Measurements from ENCODE around the gene RPL10L. TPM values are rescaled to one million over a fixed set of nuclear protein-coding genes. Genes with fewer than 3 reads are reported as not detected.

Gene RPL10L
- polyA plus RNA-seq, 1 donor (not counting 4 experiments of a cell fraction or from before 2014, with no cell fraction given) = not detected

DNA sequence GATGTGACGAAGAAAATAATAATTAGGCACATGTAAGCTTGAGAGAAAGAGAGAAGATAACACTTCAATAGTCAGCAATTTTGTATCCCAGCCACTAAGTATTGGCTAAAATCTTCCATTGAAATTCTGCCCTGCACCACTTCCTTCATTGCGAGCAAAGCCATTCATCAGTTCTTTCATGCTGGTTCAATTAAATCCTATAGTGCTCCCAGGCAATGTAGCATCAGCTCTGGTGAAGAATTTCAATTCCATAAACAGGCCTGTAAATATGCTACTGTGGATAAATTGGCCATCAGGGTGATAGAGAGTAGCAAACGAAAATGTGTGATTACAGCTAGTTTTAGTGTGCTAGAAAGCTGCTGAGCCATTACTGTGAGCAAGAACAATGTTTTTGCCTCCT is 24.7 kb downstream of the RPL10L start:
- H3K27ac ChIP-seq (ENCODE audit: control insufficient read depth, insufficient read depth, low read length) = no peak overlapping the region

More for the DNA sequence above, 24.7 kb downstream of the RPL10L start:
- Histone ChIP-seq H3K9ac (ENCODE audit: control insufficient read depth, extremely low read depth, insufficient read depth, low read length) (no peak overlapping the region), H2AFZ (ENCODE audit: control insufficient read depth, low read length) (no peak overlapping the region), H4K20me1 (ENCODE audit: control insufficient read depth, extremely low read depth, insufficient read depth, low read length) (no peaks in the 10 kb centered on the region), H3K79me2 (ENCODE audit: control insufficient read depth, insufficient read depth, low read length) (no peaks in the 10 kb centered on the region), H3K9me3 (ENCODE audit: control insufficient read depth, low read depth, low read length) (no peaks in the 10 kb centered on the region), H3K4me3 (ENCODE audit: control insufficient read depth in 2 of 3, extremely low read depth in 1 of 3, insufficient read depth in 2 of 3, low read depth in 1 of 3, low read length in 3 of 3) (no peak overlapping the region), H3K9me1 (ENCODE audit: control insufficient read depth, extremely low read depth, insufficient read depth, low read length) (no peaks in the 10 kb centered on the region), H3K4me1 (ENCODE audit: control insufficient read depth, extremely low read depth, insufficient read depth, low read length) (no peaks in the 10 kb centered on the region), H3K4me2 (ENCODE audit: control insufficient read depth, extremely low read depth, insufficient read depth, low read depth, low read length) (no peak overlapping the region), H3K27me3 (ENCODE audit: control insufficient read depth, extremely low read depth, insufficient read depth, low read length) (no peaks in the 10 kb centered on the region), H3K36me3 (ENCODE audit: control insufficient read depth in 2 of 2, extremely low read depth in 1 of 2, insufficient read depth in 2 of 2, low read length in 2 of 2) (no peaks in the 10 kb centered on the region)
- dilution Hi-C loops (cut with MboI; ENCODE audit: extremely low pct_ligation_motif_present, low sequenced_read_pairs) = no loop called here
- FAIRE-seq (no peak), DNase-seq (ENCODE audit: low read depth, low spot score) (no peak)
- TF ChIP-seq, protein P1, sequence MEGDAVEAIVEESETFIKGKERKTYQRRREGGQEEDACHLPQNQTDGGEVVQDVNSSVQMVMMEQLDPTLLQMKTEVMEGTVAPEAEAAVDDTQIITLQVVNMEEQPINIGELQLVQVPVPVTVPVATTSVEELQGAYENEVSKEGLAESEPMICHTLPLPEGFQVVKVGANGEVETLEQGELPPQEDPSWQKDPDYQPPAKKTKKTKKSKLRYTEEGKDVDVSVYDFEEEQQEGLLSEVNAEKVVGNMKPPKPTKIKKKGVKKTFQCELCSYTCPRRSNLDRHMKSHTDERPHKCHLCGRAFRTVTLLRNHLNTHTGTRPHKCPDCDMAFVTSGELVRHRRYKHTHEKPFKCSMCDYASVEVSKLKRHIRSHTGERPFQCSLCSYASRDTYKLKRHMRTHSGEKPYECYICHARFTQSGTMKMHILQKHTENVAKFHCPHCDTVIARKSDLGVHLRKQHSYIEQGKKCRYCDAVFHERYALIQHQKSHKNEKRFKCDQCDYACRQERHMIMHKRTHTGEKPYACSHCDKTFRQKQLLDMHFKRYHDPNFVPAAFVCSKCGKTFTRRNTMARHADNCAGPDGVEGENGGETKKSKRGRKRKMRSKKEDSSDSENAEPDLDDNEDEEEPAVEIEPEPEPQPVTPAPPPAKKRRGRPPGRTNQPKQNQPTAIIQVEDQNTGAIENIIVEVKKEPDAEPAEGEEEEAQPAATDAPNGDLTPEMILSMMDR (optimal IDR thresholded peaks at IDR 0.05 in 1 of 3, IDR thresholded peaks at IDR 0.05 in 1 of 3, conservative IDR thresholded peaks at IDR 0.05 in 1 of 3; ENCODE audit: extremely low read depth in 1 of 3, insufficient read depth in 2 of 3, low read length in 3 of 3) = no peak
- TF ChIP-seq EZH2 (IDR thresholded peaks at IDR 0.05; ENCODE audit: low read length) = no peak

Measured in keratinocyte (primary cell).